Measurements from ENCODE around the gene ZMAT3.

DNA sequence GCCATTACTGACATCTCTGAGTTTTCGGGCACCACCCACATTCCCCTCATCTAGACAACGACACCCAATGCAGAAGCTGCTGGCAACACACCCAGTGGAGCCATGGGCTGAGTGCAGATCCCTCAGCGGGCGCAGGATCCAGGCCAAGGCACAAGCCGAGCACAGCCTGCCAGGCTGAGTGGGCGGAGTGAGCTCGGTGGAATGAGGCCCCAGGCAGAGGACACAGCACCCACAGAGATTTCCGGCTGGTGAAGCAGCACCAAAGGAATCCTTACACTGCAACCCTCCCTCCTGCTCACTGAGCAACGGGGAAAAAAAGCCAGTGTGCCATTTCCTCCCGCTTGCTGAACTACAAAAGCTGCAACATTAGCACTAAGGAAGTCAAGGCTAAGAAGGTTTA is 34.3 kb downstream of the ZMAT3 start:
- TF ChIP-seq, protein P1, sequence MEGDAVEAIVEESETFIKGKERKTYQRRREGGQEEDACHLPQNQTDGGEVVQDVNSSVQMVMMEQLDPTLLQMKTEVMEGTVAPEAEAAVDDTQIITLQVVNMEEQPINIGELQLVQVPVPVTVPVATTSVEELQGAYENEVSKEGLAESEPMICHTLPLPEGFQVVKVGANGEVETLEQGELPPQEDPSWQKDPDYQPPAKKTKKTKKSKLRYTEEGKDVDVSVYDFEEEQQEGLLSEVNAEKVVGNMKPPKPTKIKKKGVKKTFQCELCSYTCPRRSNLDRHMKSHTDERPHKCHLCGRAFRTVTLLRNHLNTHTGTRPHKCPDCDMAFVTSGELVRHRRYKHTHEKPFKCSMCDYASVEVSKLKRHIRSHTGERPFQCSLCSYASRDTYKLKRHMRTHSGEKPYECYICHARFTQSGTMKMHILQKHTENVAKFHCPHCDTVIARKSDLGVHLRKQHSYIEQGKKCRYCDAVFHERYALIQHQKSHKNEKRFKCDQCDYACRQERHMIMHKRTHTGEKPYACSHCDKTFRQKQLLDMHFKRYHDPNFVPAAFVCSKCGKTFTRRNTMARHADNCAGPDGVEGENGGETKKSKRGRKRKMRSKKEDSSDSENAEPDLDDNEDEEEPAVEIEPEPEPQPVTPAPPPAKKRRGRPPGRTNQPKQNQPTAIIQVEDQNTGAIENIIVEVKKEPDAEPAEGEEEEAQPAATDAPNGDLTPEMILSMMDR (IDR thresholded peaks at IDR 0.05), result no peak
- TF ChIP-seq POLR2A (IDR thresholded peaks at IDR 0.05), result no peak
- no peak for TF ChIP-seq POLR2AphosphoS5 (IDR thresholded peaks at IDR 0.05)
- no peak for TF ChIP-seq EP300 (IDR thresholded peaks at IDR 0.05)
